HG03520 (cell line): ENCODE data around the gene FANCL.
"Not testable (repeated sequence)": the region's sequence is repeated elsewhere in the genome, so short reads cannot be mapped to it uniquely, and the experiment has no call there.

Experiments
- ATAC-seq: cut with Tn5 transposase; IDR thresholded peaks from one replicate; pipeline ENCODE4 v1.9.1; 2021; ENCODE audit warnings: mild to moderate bottlenecking, moderate library complexity; ENCODE audit not compliant: unreplicated experiment

The FANCL gene

GRCh38 chr2:58207189-58207588 is 33.9 kb downstream of the FANCL start:
- ATAC-seq, result no peak

GRCh38 chr2:58206785-58207184 is 34.3 kb downstream of the FANCL start:
- ATAC-seq, result no peak

- no peak for ATAC-seq
These were observed 36.7 kb downstream of the FANCL start for GRCh38 chr2:58204195-58204959.

GRCh38 chr2:58203018-58203417 is 38.1 kb downstream of the FANCL start:
- no peak for ATAC-seq

- no peak for ATAC-seq
These were observed 38.7 kb downstream of the FANCL start for GRCh38 chr2:58202404-58202803.

GRCh38 chr2:58197894-58198293 is 43.2 kb downstream of the FANCL start:
- ATAC-seq, result no peak

- ATAC-seq, result no peak
These were observed 45.5 kb downstream of the FANCL start for GRCh38 chr2:58195662-58196061.

GRCh38 chr2:58194458-58194857 is 46.7 kb downstream of the FANCL start:
- no peak for ATAC-seq

GRCh38 chr2:58187022-58187421 is 54.1 kb downstream of the FANCL start:
- not testable (repeated sequence) for ATAC-seq

- ATAC-seq, result no peak
These were observed 54.6 kb downstream of the FANCL start for GRCh38 chr2:58186501-58186900.

GRCh38 chr2:58182527-58182926 is 58.6 kb downstream of the FANCL start:
- no peak for ATAC-seq

- ATAC-seq, result no peak
These were observed 60.5 kb downstream of the FANCL start for GRCh38 chr2:58180635-58181034.

GRCh38 chr2:58180175-58180574 is 61.0 kb downstream of the FANCL start:
- not testable (repeated sequence) for ATAC-seq

- ATAC-seq, result not testable (repeated sequence)
These were observed 63.9 kb downstream of the FANCL start for GRCh38 chr2:58177187-58177586.

- not testable (repeated sequence) for ATAC-seq
These were observed 69.3 kb downstream of the FANCL start for GRCh38 chr2:58171831-58172230.

GRCh38 chr2:58170334-58170933 is 70.7 kb downstream of the FANCL start:
- ATAC-seq, result not testable (repeated sequence)

- ATAC-seq, result not testable (repeated sequence)
These were observed 71.3 kb downstream of the FANCL start for GRCh38 chr2:58169845-58170244.

- ATAC-seq, result not testable (repeated sequence)
These were observed 73.0 kb downstream of the FANCL start for GRCh38 chr2:58168130-58168529.

- ATAC-seq, result no peak
These were observed 77.2 kb downstream of the FANCL start for GRCh38 chr2:58163913-58164312.

- no peak for ATAC-seq
These were observed 82.6 kb downstream of the FANCL start for GRCh38 chr2:58158481-58158880.

GRCh38 chr2:58157754-58158153 is 83.4 kb downstream of the FANCL start:
- ATAC-seq, result no peak

GRCh38 chr2:58156780-58157179 is 84.3 kb downstream of the FANCL start:
- no peak for ATAC-seq
